Mucosa of descending colon (tissue), 3 donors: ENCODE data around the gene BACE1-AS. TPM values are rescaled to one million over a fixed set of nuclear protein-coding genes. Genes with fewer than 3 reads are reported as not detected.
"Not testable (repeated sequence)": the region's sequence is repeated elsewhere in the genome, so short reads cannot be mapped to it uniquely, and the experiment has no call there.

Experiments
- ATAC-seq: fragments of 200-7000 bp; cut with Tn5 transposase; one replicate; pipeline ENCODE4 v1.9.1; 2020; ENCODE audit warnings: mild to moderate bottlenecking, moderate library complexity
- DNase-seq, 3 donors: peaks; one replicate each; pipeline ENCODE4 v3.0.0-alpha.2; 2020
- H3K36me3 ChIP-seq: fragments of 200-600 bp; one replicate; pipeline ENCODE4 v1.8.0; 2021; ENCODE audit warnings: low read depth, mild to moderate bottlenecking
- H3K4me1 ChIP-seq: fragments of 200-600 bp; one replicate; pipeline ENCODE4 v1.8.0; 2021; ENCODE audit warnings: low read depth, mild to moderate bottlenecking
- H3K4me3 ChIP-seq: fragments of 200-600 bp; one replicate; pipeline ENCODE4 v1.8.0; 2021; ENCODE audit warnings: mild to moderate bottlenecking
- H3K9me3 ChIP-seq: fragments of 200-600 bp; one replicate; pipeline ENCODE4 v1.8.0; 2021; ENCODE audit warnings: mild to moderate bottlenecking
- intact Hi-C, 2 donors: fragments of 100-400 bp; cut with DNase I in 1 of 2; cut with micrococcal nuclease in 1 of 2; formaldehyde crosslinking; loops; one replicate each; pipeline versions ENCODE4 v1.11.0 to v1.11.1; 2022; cut with DNase I, micrococcal nuclease
- total RNA-seq, 3 donors: library from RNA; stranded (reverse); fragmentation: NEBNext Ultra II Directional in 2 of 3; extraction: Animal tissue kit (Norgen Biotek cat#: 25700) in 2 of 3; gene quantifications; one replicate each; pipeline versions ENCODE4 v1.2.1 to v1.2.4, GENCODE V29; 2021 to 2023
- TF ChIP-seq, protein P1 (sequence below): fragments of 200-600 bp; IDR thresholded peaks from one replicate; pipeline ENCODE4 v1.8.0; 2022; ENCODE audit warnings: antibody characterized with exemption, mild to moderate bottlenecking
- donor health status: DM: no; HTN: no; CAD: no; lungs with moderate emphysema.
- donor health status: DM: no; HTN: no; CAD: no.
- donor health status: DM: no; HTN: yes; CAD: no.

The BACE1-AS gene
- total RNA-seq, 3 donors from 2014 or later, result 6.9 to 11.3 (median 7.4) TPM

DNA sequence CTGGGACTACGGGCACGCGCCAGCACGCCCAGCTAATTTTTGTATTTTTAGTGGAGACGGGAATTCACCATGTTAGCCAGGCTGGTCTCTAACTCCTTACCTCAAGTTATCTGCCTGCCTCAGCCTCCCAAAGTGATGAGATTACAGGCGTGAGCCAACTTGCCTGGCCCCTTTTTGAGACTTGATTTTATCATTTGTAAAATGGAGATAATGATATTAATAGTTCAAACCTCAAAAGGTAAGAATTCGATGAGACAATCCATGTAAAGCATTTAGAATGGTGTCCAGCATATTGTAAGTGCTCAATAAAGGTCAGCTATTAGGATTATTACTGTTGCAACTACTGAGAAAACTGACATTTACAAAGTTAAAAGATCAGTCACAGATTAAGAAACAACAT is 27.6 kb downstream of the BACE1-AS start:
- intact Hi-C loops, result no loop called here
- Histone ChIP-seq H3K4me1 (peaks cover 8% of the 10 kb centered on the region), H3K36me3 (no peaks in the 10 kb centered on the region), H3K4me3 (no peak overlapping the region), H3K9me3 (no peaks in the 10 kb centered on the region)
- DNase-seq (no peak), ATAC-seq (no peak)
- TF ChIP-seq, protein P1, sequence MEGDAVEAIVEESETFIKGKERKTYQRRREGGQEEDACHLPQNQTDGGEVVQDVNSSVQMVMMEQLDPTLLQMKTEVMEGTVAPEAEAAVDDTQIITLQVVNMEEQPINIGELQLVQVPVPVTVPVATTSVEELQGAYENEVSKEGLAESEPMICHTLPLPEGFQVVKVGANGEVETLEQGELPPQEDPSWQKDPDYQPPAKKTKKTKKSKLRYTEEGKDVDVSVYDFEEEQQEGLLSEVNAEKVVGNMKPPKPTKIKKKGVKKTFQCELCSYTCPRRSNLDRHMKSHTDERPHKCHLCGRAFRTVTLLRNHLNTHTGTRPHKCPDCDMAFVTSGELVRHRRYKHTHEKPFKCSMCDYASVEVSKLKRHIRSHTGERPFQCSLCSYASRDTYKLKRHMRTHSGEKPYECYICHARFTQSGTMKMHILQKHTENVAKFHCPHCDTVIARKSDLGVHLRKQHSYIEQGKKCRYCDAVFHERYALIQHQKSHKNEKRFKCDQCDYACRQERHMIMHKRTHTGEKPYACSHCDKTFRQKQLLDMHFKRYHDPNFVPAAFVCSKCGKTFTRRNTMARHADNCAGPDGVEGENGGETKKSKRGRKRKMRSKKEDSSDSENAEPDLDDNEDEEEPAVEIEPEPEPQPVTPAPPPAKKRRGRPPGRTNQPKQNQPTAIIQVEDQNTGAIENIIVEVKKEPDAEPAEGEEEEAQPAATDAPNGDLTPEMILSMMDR, result no peak

DNA sequence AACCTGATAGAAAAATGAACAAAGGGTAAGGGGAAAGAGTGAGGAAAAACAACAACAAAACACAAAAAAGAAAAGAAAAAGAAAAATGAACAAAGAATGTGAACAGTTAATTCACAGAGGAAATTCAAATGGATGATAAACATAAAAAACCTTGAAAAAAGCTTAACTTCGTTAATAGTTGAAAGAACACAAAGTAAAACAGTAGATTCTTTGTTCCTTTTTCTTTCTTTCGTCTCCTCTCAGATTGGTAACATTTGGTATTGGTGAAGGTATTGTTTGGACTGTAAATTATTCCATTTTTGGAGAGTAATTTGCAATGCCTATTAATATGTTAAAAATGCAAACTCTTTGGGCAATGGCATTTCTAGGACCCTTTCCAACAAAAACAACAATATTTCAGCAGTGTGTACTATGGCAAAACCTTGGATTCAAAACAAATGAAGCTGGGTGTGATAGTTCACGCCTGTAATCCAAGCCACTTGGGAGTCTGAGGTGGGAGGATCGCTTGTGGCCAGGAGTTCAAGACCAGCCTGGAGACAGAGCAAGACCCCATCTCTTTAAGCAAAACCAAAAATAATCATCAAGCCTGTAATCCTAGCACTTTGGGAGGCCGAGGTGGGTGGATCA is 28.2 kb downstream of the BACE1-AS start:
- TF ChIP-seq, protein P1, result no peak
- no peaks in the 10 kb centered on the region for H3K9me3 ChIP-seq

DNA sequence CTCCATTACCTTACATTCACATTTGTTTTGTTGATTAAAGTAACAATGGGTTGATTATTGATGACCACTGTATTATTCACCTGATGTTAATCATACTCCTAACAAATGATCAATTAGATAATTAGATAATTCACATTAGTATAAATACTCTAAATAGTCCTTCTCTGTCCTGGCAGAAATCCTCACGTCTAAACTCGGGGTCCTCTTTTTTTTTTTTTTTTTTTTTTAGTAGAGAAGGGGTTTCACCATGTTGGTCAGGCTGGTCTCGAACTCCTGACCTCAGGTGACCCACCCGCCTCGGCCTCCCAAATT is 36.1 kb downstream of the BACE1-AS start:
- ATAC-seq, H3K4me1 ChIP-seq, H3K4me3 ChIP-seq, H3K9me3 ChIP-seq, intact Hi-C loops, H3K36me3 ChIP-seq, DNase-seq: not testable (repeated sequence)

More for the DNA sequence above, 28.2 kb downstream of the BACE1-AS start:
- DNase-seq (no peak), ATAC-seq (no peak)
- peaks cover 8% of the 10 kb centered on the region for H3K4me1 ChIP-seq
- no peak overlapping the region for H3K4me3 ChIP-seq
- H3K36me3 ChIP-seq, result no peaks in the 10 kb centered on the region
- intact Hi-C loops, result no loop called here

DNA sequence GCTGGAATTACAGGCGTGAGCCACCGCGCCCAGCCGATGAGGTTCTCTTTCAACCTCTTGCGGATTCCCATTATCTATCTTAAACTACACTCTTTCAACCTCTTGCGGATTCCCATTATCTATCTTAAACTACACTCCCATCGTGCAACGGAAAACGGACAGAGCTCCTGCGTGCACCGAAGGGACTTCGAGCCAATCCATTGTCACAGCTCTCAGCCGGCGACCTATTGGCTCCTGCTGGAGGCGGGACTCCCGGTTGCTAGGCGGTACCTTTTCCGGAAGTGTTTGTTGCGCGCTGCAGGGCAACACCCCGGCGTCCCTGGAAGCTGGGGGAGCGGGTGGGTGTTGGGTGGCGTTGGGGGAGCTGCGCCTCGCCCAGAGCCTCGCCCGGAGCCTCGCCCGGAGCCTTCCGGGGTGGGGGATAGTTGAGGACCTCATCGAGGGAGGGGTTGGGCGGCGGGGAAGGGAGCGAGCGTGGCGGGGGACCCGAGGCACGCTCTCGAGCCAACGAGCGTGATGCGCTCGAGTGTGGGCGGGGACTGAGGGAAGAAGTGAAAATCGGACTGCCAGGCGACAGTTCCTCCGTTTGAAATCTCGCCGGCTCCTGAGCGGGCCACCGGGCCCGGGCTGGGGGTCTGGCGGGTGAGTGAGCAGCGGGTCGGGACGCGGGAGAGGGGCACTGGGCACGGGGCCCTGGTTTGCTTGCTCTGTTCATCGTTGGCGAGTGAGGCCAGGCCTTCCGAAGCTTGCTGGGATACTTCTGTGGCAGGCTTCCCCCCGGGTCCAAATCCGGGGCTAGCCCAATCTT is 36.6 kb downstream of the BACE1-AS start, which contains the start of gene CEP164:
Gene CEP164 (plus strand): TSS at position 288 of the 808 bp plus-strand sequence. CDS start 10,733 bp downstream, outside the sequence.
- intact Hi-C loops, result no loop called here
- Histone ChIP-seq H3K36me3 (no peaks in the 10 kb centered on the region), H3K4me1 (peaks cover 8% of the 10 kb centered on the region), H3K9me3 (no peaks in the 10 kb centered on the region), H3K4me3 (peak within 1 kb of the TSS; percentile 56)
- ATAC-seq, result peak; percentile 99
- TF ChIP-seq, protein P1, result no peak
- peak; percentile 95 to 97 (median 97) for DNase-seq

DNA sequence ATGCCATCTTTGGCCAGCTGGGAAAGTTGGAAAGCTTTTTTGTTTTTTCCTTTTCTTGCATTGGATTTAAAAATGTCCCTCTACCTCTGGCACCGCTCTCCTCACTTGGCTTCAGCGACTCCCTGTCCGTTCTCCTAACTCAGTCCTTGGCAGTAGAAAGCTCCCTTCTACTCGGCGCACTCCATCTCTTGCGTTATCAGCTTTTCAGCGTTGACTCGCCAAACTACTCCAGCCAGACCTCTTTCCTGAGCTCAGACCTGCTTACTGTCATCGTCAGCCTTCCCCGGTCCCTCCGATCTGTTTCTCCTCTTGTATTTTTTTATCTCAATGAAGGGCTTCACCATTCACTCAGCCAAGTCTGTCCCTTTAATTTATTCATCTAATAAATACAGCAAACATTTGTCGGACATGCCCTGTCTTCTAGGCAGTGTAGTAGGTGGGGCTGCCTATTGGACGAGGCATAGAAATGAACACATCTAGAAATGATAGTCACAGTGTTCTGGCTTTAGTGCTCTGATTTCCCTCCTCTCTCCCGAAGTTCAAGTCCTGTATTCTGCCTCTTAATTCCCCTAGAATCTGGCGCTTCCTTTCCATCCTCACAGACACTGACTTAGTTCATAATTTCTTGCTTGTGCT is 37.3 kb downstream of the BACE1-AS start:
- ATAC-seq (peak; percentile 46), DNase-seq (no peak)
- no peaks in the 10 kb centered on the region for H3K36me3 ChIP-seq
- no peaks in the 10 kb centered on the region for H3K9me3 ChIP-seq
- TF ChIP-seq, protein P1, result no peak
- intact Hi-C loops, result no loop called here
- H3K4me1 ChIP-seq, result peaks cover 8% of the 10 kb centered on the region
- peak overlapping the region; percentile 56 for H3K4me3 ChIP-seq

DNA sequence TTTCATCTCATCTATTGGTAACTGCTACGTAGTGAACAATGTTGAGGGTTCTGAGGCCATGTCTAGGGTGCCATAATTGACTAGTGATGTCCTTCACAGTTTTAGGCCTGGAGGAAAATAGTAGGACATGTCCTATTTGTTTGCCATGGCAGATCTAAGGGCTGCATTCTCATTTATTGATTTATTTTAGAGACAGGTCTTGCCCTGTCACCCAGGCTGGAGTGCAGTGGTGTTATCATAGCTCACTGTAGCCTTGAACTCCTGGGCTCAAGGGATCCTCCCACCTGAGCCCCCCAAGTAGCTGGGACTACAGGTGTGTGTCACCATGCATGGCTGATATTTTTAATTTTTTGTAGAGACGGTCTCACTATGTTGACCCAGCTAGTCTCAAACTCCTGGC is 41.7 kb downstream of the BACE1-AS start:
- H3K9me3 ChIP-seq, result no peaks in the 10 kb centered on the region
- DNase-seq, result no peak
- TF ChIP-seq, protein P1, result no peak
- no peak overlapping the region for H3K4me3 ChIP-seq
- no peaks in the 10 kb centered on the region for H3K36me3 ChIP-seq
- peaks cover 8% of the 10 kb centered on the region for H3K4me1 ChIP-seq
- intact Hi-C loops, result no loop called here
- ATAC-seq, result no peak
